Measurements from ENCODE around the gene CCNF.

The CCNF gene

GRCh38 chr16:2458887-2459646 lies 29.8 kb downstream of the CCNF start:
- no peak for DNase-seq

GRCh38 chr16:2459647-2460390 lies 30.6 kb downstream of the CCNF start, which contains the start of gene TEDC2:
TEDC2 (plus strand) TSS chr16:2460109; CDS start chr16:2460145, 36 bp downstream.
- DNase-seq: peak; percentile 99

- no peak for DNase-seq
Measured at GRCh38 chr16:2460391-2460713, 31.1 kb downstream of the CCNF start.

- no peak for DNase-seq
Measured at GRCh38 chr16:2460916-2461315, 31.7 kb downstream of the CCNF start.

- DNase-seq: no peak
Measured at GRCh38 chr16:2462031-2462866, 33.0 kb downstream of the CCNF start.

GRCh38 chr16:2464333-2464732 lies 35.1 kb downstream of the CCNF start:
- no peak for DNase-seq

- DNase-seq: no peak
Measured at GRCh38 chr16:2465653-2466415, 36.6 kb downstream of the CCNF start.

GRCh38 chr16:2466667-2467527 lies 37.6 kb downstream of the CCNF start:
- no peak for DNase-seq

GRCh38 chr16:2467528-2468232 lies 38.4 kb downstream of the CCNF start:
- no peak for DNase-seq

GRCh38 chr16:2468233-2468724 lies 39.0 kb downstream of the CCNF start:
- no peak for DNase-seq

GRCh38 chr16:2468725-2469398 lies 39.6 kb downstream of the CCNF start:
- no peak for DNase-seq

GRCh38 chr16:2469399-2470233 lies 40.4 kb downstream of the CCNF start:
- no peak for DNase-seq

- no peak for DNase-seq
Measured at GRCh38 chr16:2470234-2470601, 41.0 kb downstream of the CCNF start.

GRCh38 chr16:2470603-2471015 lies 41.4 kb downstream of the CCNF start:
- DNase-seq: no peak

- DNase-seq: no peak
Measured at GRCh38 chr16:2471016-2471652, 41.9 kb downstream of the CCNF start, which contains the start of gene NTN3. NTN3 (plus strand) TSS chr16:2471297; CDS start chr16:2471702, 405 bp downstream.

GRCh38 chr16:2471653-2472487 lies 42.6 kb downstream of the CCNF start:
- DNase-seq: no peak

- no peak for DNase-seq
Measured at GRCh38 chr16:2472488-2472864, 43.2 kb downstream of the CCNF start.

Data from activated naive CD4-positive, alpha-beta T cell treated with anti-CD3 and anti-CD28 coated beads, Interleukin-2, amount 50 U/mL, for 16 hours (primary cell).